CD4-positive, alpha-beta memory T cell (primary cell): ENCODE data around the gene RALA. TPM values are rescaled to one million over a fixed set of nuclear protein-coding genes. Genes with fewer than 3 reads are reported as not detected.
"Not testable (repeated sequence)": the region's sequence is repeated elsewhere in the genome, so short reads cannot be mapped to it uniquely, and the experiment has no call there.

Experiments used
- CTCF ChIA-PET: fragments of 350-600 bp; sonication (Branson Sonifier 250); formaldehyde crosslinking; loops from one replicate; lab custom pipeline; 2021; ENCODE audit warnings: inconsistent platforms; ENCODE audit not compliant: partially characterized antibody; lab: Charles Lee
- POLR2A ChIA-PET: fragments of 350-600 bp; sonication (Branson Sonifier 250); formaldehyde crosslinking; loops from one replicate; lab custom pipeline; 2021; ENCODE audit not compliant: partially characterized antibody; lab: Charles Lee
- DNase-seq, 5 donors: peaks; one replicate each; pipeline versions ENCODE4 v3.0.0 to v3.0.0-alpha.2; 2020 to 2022; ENCODE audit warnings: mixed read lengths in 1 of 5
- H3K27ac ChIP-seq: one replicate; pipeline ENCODE4 v1.7.0; 2013; ENCODE audit warnings: low read depth, low read length
- H3K27me3 ChIP-seq: 2 replicates; pipeline ENCODE4 v1.7.0; 2013; ENCODE audit warnings: mild to moderate bottlenecking, low read length, moderate library complexity; ENCODE audit not compliant: insufficient read depth
- H3K36me3 ChIP-seq: 2 replicates; pipeline ENCODE4 v1.7.0; 2013; ENCODE audit warnings: mild to moderate bottlenecking, low read length, moderate library complexity; ENCODE audit not compliant: insufficient read depth
- H3K4me1 ChIP-seq: 2 replicates; pipeline ENCODE4 v1.7.0; 2013; ENCODE audit warnings: mild to moderate bottlenecking, low read length, moderate library complexity; ENCODE audit not compliant: insufficient read depth
- H3K4me3 ChIP-seq, 2 donors: one replicate each; pipeline ENCODE4 v1.7.0; 2013; ENCODE audit warnings: low read length in 2 of 2, mild to moderate bottlenecking in 1 of 2
- H3K9me3 ChIP-seq, 2 donors: one replicate each; pipeline ENCODE4 v1.7.0; 2013; ENCODE audit warnings: low read length in 2 of 2, control low read depth in 1 of 2; ENCODE audit not compliant: control insufficient read depth in 1 of 2
- H3K27ac Mint-ChIP-seq, 7 donors: one replicate each; pipeline ENCODE4 v1.8.0; 2020 to 2021; ENCODE audit warnings: mixed read lengths in 7 of 7, mild to moderate bottlenecking in 6 of 7, inconsistent platforms in 3 of 7, moderate library complexity in 3 of 7
- H3K27me3 Mint-ChIP-seq, 2 donors: one replicate each; pipeline ENCODE4 v1.8.0; 2020 to 2021; ENCODE audit warnings: mixed read lengths in 2 of 2
- H3K36me3 Mint-ChIP-seq, 2 donors: one replicate each; pipeline ENCODE4 v1.8.0; 2020 to 2021; ENCODE audit warnings: mixed read lengths in 2 of 2, inconsistent platforms in 1 of 2, mild to moderate bottlenecking in 1 of 2
- H3K4me1 Mint-ChIP-seq, 4 donors: one replicate each; pipeline ENCODE4 v1.8.0; 2020 to 2021; ENCODE audit warnings: mixed read lengths in 4 of 4, mild to moderate bottlenecking in 1 of 4
- H3K4me3 Mint-ChIP-seq, 8 donors: one replicate each; pipeline ENCODE4 v1.8.0; 2020 to 2021; ENCODE audit warnings: mixed read lengths in 8 of 8, mild to moderate bottlenecking in 7 of 8, moderate library complexity in 6 of 8, inconsistent platforms in 3 of 8
- H3K9me3 Mint-ChIP-seq, 8 donors: one replicate each; pipeline ENCODE4 v1.8.0; 2020 to 2021; ENCODE audit warnings: mixed read lengths in 8 of 8, mild to moderate bottlenecking in 5 of 8, inconsistent platforms in 3 of 8, moderate library complexity in 1 of 8
- intact Hi-C: fragments of 100-400 bp; cut with micrococcal nuclease; formaldehyde crosslinking; loops from one replicate; pipeline ENCODE4 v1.15.1; 2023
- polyA plus RNA-seq, 2 donors: library from polyadenylated mRNA; unstranded; fragments of 300-500 nt; fragmentation: Illumina TruSeq; gene quantifications; one replicate each; pipeline ENCODE4 v1.2.3, GENCODE V29; 2021
- total RNA-seq, 2 experiments: library from RNA; stranded (reverse); gene quantifications; one replicate each; pipeline ENCODE4 v1.2.3, GENCODE V29; 2021

The RALA gene
- total and polyA plus RNA-seq, 4 experiments from 2014 or later: 31.6 to 50.5 (median 47.0) TPM

- H3K27ac Mint-ChIP-seq: no peak overlapping the region
- H3K9me3 ChIP-seq: no peaks in the 10 kb centered on the region
- H3K36me3 ChIP-seq: no peaks in the 10 kb centered on the region
- H3K9me3 Mint-ChIP-seq: peaks cover 0 to 3% (median 0%) of the 10 kb centered on the region in 8 donors
- CTCF ChIA-PET: interaction anchor here (0.8 to 17.9 kb wide), 3 partner anchors 16 to 171 kb away, joined by 3 to 748 read pairs (median 6); no protein-coding TSS in a partner anchor
- no peak for DNase-seq
- no peak overlapping the region for H3K4me3 ChIP-seq
- peaks cover 10 to 13% of the 10 kb centered on the region in 2 donors for H3K36me3 Mint-ChIP-seq
- H3K4me3 Mint-ChIP-seq: no peak overlapping the region
- peaks cover 3 to 6% (median 4%) of the 10 kb centered on the region in 4 donors for H3K4me1 Mint-ChIP-seq
- H3K27me3 Mint-ChIP-seq: no peaks in the 10 kb centered on the region
- intact Hi-C loops: no loop called here
- H3K27ac ChIP-seq: no peak overlapping the region
- H3K4me1 ChIP-seq: peaks cover 3% of the 10 kb centered on the region
- POLR2A ChIA-PET: no interaction called here
- no peaks in the 10 kb centered on the region for H3K27me3 ChIP-seq
These were observed 126.3 kb downstream of the RALA start for GRCh38 chr7:39749717-39750116.

GRCh38 chr7:39750253-39751077 is 127.1 kb downstream of the RALA start:
- peaks cover 3 to 6% (median 4%) of the 10 kb centered on the region in 4 donors for H3K4me1 Mint-ChIP-seq
- H3K4me1 ChIP-seq: peaks cover 3% of the 10 kb centered on the region
- CTCF ChIA-PET: interaction anchor here (1.1 to 17.9 kb wide), 2 partner anchors 22 to 172 kb away, joined by 3 to 748 read pairs; no protein-coding TSS in a partner anchor

GRCh38 chr7:39753237-39753636 is 129.9 kb downstream of the RALA start:
- H3K27me3 Mint-ChIP-seq, H3K27ac ChIP-seq, H3K36me3 ChIP-seq, H3K27ac Mint-ChIP-seq, H3K4me1 ChIP-seq, DNase-seq, H3K4me3 Mint-ChIP-seq, intact Hi-C loops, H3K9me3 ChIP-seq, H3K27me3 ChIP-seq, H3K9me3 Mint-ChIP-seq, H3K4me1 Mint-ChIP-seq, POLR2A ChIA-PET, H3K4me3 ChIP-seq: not testable (repeated sequence)
- peaks cover 9 to 17% of the 10 kb centered on the region in 2 donors for H3K36me3 Mint-ChIP-seq
- CTCF ChIA-PET: interaction anchor here (0.9 to 17.9 kb wide), 4 partner anchors 9 to 175 kb away, joined by 3 to 748 read pairs (median 4); no protein-coding TSS in a partner anchor

More at GRCh38 chr7:39750253-39751077, 127.1 kb downstream of the RALA start:
- no peak overlapping the region for H3K27ac ChIP-seq
- Mint-ChIP-seq H3K9me3 (peaks cover 0 to 3% (median 0%) of the 10 kb centered on the region in 8 donors), H3K27ac (no peak overlapping the region), H3K4me3 (no peak overlapping the region), H3K27me3 (no peaks in the 10 kb centered on the region), H3K36me3 (peaks cover 9 to 13% of the 10 kb centered on the region in 2 donors)
- DNase-seq: no peak
- no peaks in the 10 kb centered on the region for H3K36me3 ChIP-seq
- intact Hi-C loops: no loop called here
- POLR2A ChIA-PET: no interaction called here
- no peak overlapping the region for H3K4me3 ChIP-seq
- no peaks in the 10 kb centered on the region for H3K27me3 ChIP-seq
- H3K9me3 ChIP-seq: no peaks in the 10 kb centered on the region

GRCh38 chr7:39753823-39754325 is 130.5 kb downstream of the RALA start:
- no peak overlapping the region for H3K27ac ChIP-seq
- POLR2A ChIA-PET: no interaction called here
- no peaks in the 10 kb centered on the region for H3K27me3 ChIP-seq
- CTCF ChIA-PET: interaction anchor here (1.5 to 17.9 kb wide), 2 partner anchors 8 to 175 kb away, joined by 4 to 748 read pairs; no protein-coding TSS in a partner anchor
- H3K27me3 Mint-ChIP-seq: no peaks in the 10 kb centered on the region
- no peaks in the 10 kb centered on the region for H3K36me3 ChIP-seq
- H3K9me3 Mint-ChIP-seq: peaks cover 0 to 5% (median 0%) of the 10 kb centered on the region in 8 donors
- intact Hi-C loops: no loop called here
- H3K27ac Mint-ChIP-seq: no peak overlapping the region
- DNase-seq: no peak
- H3K4me3 Mint-ChIP-seq: no peak overlapping the region
- no peaks in the 10 kb centered on the region for H3K4me1 Mint-ChIP-seq
- H3K4me1 ChIP-seq: no peaks in the 10 kb centered on the region
- peaks cover 9 to 17% of the 10 kb centered on the region in 2 donors for H3K36me3 Mint-ChIP-seq
- no peaks in the 10 kb centered on the region for H3K9me3 ChIP-seq
- no peak overlapping the region for H3K4me3 ChIP-seq

- Mint-ChIP-seq H3K36me3 (peaks cover 7 to 17% of the 10 kb centered on the region in 2 donors), H3K4me1 (no peaks in the 10 kb centered on the region), H3K9me3 (peaks cover 0 to 5% (median 0%) of the 10 kb centered on the region in 8 donors), H3K27me3 (no peaks in the 10 kb centered on the region), H3K4me3 (no peak overlapping the region), H3K27ac (no peak overlapping the region)
- intact Hi-C loops: no loop called here
- H3K36me3 ChIP-seq: no peaks in the 10 kb centered on the region
- H3K4me3 ChIP-seq: no peak overlapping the region
- no peaks in the 10 kb centered on the region for H3K4me1 ChIP-seq
- H3K27me3 ChIP-seq: no peaks in the 10 kb centered on the region
- H3K27ac ChIP-seq: no peak overlapping the region
- CTCF ChIA-PET: interaction anchor here (1.8 to 17.9 kb wide), 2 partner anchors 8 to 176 kb away, joined by 5 to 748 read pairs; no protein-coding TSS in a partner anchor
- no peaks in the 10 kb centered on the region for H3K9me3 ChIP-seq
- POLR2A ChIA-PET: interaction anchor here (1.2 kb wide), 1 partner anchor 21 kb away, joined by 4 read pairs; no protein-coding TSS in a partner anchor
- DNase-seq: no peak
These were observed 131.2 kb downstream of the RALA start for GRCh38 chr7:39754326-39755120.

GRCh38 chr7:39757604-39758003 is 134.2 kb downstream of the RALA start:
- no peaks in the 10 kb centered on the region for H3K36me3 ChIP-seq
- no peak for DNase-seq
- peaks cover 0 to 3% (median 2%) of the 10 kb centered on the region in 4 donors for H3K4me1 Mint-ChIP-seq
- H3K27ac Mint-ChIP-seq: no peak overlapping the region
- H3K4me3 ChIP-seq: no peak overlapping the region
- no peaks in the 10 kb centered on the region for H3K27me3 Mint-ChIP-seq
- H3K4me3 Mint-ChIP-seq: no peak overlapping the region
- no peak overlapping the region for H3K27ac ChIP-seq
- ChIA-PET POLR2A (no interaction called here), CTCF (interaction anchor here (0.7 to 1.7 kb wide), 3 partner anchors 10 to 179 kb away, joined by 3 to 6 read pairs (median 4); no protein-coding TSS in a partner anchor)
- no peaks in the 10 kb centered on the region for H3K4me1 ChIP-seq
- no peaks in the 10 kb centered on the region for H3K9me3 ChIP-seq
- intact Hi-C loops: no loop called here
- H3K9me3 Mint-ChIP-seq: peaks cover 0 to 5% (median 0%) of the 10 kb centered on the region in 8 donors
- peaks cover 5 to 12% of the 10 kb centered on the region in 2 donors for H3K36me3 Mint-ChIP-seq
- no peaks in the 10 kb centered on the region for H3K27me3 ChIP-seq
